Measurements from ENCODE around the gene ZNF445. TPM values are rescaled to one million over a fixed set of nuclear protein-coding genes. Genes with fewer than 3 reads are reported as not detected.
A peak's percentile ranks its signal among the peaks of the same experiment; 100 is the strongest.
"Not testable (repeated sequence)": the region's sequence is repeated elsewhere in the genome, so short reads cannot be mapped to it uniquely, and the experiment has no call there.

ZNF445 gene
- total RNA-seq, 1 donor = 10.5 TPM

DNA sequence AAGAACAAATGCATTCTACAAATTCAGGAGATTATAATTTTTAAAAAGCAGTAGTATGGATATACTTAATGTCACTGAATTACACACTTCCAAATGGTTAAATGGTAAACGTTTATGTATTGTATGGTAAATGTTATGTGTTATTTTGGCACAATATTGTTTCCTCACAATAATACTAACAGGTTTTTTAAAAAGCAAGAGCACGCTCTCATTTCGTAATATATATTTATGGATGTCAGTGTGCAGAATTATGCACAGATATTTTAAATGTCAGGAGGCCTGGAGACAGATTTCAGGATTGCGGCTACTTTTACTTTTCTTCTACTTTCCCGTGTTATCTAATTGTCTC lies 533 bp downstream of the ZNF445 start:
- no peak for DNase-seq (ENCODE audit: low read depth in 2 of 3, low spot score in 2 of 3)

DNA sequence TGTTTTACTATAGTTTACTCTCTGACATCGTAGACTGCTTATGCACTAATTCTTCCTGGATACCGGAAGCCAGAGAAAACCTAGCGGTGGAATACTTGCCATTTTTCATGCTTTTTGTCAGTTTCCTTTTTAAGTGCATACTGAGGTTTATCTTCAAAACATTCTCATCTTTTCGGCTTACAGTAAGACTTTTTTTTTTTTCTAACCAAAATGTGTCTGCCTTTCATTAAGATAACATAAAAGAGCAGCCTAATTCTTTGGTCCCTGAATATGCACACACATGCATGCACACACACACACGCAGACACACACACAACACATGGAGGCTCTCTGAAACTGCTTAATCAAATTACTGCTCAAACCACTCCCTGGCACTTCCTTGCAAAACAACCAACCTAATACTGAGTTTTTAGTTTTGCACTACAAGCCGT lies 1.3 kb downstream of the ZNF445 start:
- DNase-seq (ENCODE audit: low read depth in 2 of 3, low spot score in 2 of 3) = peak in 2 of 3 donors; percentile 18 to 24

DNA sequence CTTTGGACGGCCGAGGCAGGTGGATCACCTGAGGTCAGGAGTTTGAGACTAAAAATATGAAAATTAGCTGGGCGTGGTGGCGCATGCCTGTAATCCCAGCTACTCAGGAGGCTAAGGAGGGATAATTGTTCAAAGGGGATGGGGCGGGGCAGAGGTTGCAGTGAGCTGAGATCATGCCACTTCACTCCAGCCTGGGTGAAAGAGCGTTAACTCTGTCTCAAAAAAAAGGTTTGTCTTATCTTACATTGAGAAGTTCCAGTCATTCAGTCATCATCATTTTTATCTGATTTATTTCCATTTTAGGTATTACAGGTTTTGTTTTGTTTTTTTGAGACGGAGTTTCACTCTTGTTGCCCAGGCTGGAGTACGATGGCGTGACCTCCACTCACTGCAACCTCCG lies 2.6 kb downstream of the ZNF445 start:
- not testable (repeated sequence) for DNase-seq (ENCODE audit: low read depth in 2 of 3, low spot score in 2 of 3)

DNA sequence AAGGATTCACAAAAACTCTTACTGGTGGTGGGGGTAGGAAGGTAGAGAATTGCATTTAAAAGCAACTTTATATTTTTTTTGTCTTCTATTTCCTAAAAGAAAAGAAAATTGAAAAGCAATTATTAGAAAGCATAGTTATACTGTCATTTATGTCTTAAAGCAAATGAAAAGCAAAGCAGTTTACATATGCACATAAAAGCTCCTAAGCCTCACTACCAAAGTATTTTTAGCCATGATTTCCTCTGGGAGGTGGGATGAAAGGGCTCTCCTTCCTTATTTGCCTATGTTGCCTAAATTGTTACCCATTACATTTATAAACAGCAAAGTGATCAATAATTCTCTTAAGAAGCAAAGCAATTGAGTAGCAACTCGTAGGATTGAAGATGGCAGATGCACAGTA lies 7.0 kb downstream of the ZNF445 start:
- no peak for DNase-seq (ENCODE audit: low read depth in 2 of 3, low spot score in 2 of 3)

DNA sequence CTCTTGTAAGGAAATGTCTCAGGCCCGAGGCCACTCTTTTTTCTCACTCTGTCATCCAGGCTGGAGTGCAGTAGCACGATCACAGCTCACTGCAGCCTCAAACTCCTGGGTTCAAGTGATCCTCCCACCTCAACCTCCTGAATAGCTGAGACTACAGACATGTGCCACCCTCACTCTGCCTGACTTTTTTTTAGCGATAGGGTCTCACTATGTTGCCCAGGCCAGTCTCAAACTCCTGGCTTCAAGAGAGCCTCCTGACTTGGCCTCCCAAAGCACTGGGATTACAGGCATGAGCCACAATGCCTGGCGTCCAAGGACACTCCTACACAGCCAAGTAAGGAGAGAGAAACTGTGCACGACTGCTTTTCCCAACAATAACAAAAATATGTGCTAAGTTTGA lies 7.6 kb downstream of the ZNF445 start:
- DNase-seq (ENCODE audit: low read depth in 2 of 3, low spot score in 2 of 3) = no peak

DNA sequence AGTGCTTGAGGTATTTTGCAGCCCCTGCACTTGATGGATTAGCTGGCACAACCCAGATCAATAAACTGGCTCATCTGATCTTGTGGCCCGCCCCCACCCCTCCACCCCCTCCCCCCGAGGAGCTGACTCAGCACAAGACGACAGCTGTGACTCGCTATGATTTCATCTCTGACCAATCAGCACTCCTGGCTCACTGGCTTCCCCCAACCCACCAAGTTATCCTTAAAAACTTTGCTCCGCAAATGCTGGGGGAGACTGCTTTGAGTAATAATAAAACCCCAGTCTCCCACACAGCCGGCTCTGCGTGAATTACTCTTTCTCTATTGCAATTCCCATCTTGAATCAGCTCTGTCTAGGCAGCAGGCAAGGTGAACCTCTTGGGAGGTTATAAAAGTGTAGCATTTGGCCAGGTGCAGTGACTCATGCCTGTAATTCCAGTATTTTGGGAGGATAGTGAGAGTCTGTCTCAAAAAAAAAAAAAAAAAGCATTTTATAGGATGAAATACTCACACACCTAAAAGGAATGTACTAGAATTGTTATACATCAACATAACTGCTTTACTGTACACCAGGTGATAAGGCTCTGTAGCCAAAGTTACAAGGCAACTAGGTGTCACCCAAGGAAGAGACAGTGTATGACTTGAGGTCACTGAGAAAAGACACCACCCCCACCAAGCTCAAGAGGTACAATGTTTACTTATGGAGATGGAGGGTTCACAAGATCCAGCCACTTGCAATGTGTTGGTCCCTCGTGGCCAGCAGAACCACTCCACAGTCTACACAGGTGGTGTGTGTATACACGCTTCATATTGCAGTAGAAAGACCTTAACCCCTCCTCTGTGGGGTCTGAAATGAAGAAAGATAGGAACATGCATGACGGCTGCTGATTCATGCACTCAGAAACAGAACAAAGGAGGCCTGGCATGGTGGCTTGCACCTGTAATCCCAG lies 8.6 kb downstream of the ZNF445 start:
- no peak for DNase-seq (ENCODE audit: low read depth in 2 of 3, low spot score in 2 of 3)

DNA sequence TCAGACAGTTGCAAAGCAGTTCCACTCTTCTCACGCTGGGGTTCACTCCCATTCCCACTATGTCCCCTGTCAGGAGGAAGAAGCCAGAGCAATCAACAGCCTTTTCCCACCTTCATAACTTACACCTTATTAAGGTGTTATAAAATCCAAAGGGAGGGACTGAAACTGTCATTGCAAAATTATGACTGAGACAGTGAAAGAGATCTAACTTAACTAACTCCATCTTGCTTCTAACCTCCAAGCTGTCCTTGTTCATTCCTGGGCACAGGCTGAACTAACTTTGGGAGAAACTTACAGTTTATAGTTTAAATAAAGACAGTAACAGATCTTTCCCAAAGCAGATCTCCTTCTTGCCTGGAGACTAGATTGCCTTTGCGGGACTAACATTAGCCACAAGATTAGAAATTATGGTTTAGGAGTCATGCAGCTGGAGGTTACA lies 9.4 kb downstream of the ZNF445 start:
- DNase-seq (ENCODE audit: low read depth in 2 of 3, low spot score in 2 of 3) = not testable (repeated sequence)

DNA sequence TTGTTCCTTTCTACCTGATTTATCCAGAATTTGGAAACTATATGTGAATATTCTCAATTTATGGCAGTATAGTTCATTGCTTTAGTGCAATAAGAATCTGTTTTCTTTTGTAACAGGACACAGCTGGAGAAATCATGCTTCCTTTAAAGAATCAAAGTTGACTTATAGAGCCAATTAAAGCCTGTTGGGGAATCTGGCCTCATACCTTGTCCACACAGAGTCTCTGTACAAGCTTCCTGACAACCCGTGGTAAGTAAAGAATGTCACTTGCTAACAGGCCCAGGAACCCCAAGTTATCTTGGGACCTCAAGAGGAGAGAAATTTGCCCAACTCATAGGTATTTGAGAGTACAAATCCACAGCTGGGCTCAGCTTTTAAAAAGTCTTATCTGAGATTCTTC lies 10.2 kb downstream of the ZNF445 start:
- DNase-seq (ENCODE audit: low read depth in 2 of 3, low spot score in 2 of 3) = peak in 1 of 3 donors; percentile 8

DNA sequence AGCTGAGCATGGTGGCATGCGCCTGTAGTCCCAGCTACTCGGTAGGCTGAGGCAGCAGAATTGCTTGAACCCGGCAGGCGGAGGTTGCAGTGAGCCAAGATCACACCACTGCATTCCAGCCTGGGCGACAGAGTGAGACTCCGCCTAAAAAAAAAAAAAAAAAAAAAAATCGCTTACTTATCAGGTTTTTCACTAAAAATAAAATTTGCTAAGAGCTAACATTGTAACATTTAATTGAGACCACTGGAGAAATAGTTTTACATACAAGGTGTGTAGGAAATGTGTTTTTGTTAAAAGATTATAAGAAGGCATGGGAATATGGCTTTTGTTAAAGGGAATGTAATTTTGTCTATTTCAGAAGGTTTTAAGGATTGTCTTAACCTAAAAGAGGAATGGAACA lies 12.6 kb downstream of the ZNF445 start:
- DNase-seq (ENCODE audit: low read depth in 2 of 3, low spot score in 2 of 3) = not testable (repeated sequence)

DNA sequence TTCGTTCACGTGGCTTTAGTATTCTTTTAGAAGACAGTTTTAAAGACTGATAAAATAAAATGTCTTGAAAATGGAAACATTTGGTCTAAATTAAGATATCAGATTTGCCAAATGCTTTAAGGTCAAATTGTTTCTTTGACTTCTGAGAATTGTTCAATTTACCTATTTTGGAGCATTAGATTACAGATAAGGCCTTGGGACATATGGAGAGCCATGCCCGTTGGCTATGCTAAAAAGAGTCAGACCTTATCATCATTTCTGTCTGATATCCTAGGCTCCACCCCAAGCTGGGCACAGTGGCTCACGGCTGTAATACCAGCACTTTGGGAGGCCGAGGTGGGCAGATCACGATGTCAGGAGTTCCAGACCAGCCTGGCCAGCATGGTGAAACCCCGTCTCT lies 13.0 kb downstream of the ZNF445 start:
- no peak for DNase-seq (ENCODE audit: low read depth in 2 of 3, low spot score in 2 of 3)

DNA sequence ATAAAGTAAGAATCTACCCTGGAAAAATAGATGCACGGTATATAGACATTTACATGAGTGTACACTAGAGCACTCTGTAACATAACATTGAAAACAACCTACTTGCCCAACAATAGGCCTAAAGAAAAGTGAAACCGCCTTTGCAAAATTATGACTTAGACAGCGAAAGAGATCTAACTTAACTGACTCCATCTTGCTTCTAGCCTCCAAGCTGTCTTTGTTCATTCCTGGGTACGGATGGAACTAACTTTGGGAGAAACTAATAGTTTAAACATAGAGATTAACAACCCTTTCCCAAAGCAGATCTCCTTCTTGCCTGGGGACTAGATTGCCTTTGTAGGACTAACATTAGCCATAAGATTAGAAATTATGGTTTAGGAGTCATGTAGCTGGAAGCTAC lies 17.4 kb downstream of the ZNF445 start:
- DNase-seq (ENCODE audit: low read depth in 2 of 3, low spot score in 2 of 3) = not testable (repeated sequence)

DNA sequence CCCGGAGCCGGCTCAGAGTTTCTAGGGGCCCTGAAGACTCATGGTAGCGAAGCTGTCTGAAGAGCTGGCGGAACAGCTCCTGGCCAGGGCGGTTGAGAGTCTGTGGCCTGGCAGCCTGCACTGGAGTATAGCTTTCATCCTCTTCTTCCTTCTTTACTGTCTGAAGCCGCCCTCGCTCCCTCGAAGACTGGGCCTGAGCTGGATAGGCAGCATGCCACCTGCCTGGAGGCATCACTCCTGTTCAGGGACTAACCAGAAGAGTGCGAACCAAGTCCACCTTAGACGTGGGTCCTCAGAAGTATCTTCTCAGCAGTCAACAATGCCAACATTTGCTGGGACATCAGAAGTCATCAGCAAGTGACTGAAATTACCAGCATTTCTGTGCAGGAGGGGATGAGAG lies 22.2 kb downstream of the ZNF445 start:
- DNase-seq (ENCODE audit: low read depth in 2 of 3, low spot score in 2 of 3) = no peak

DNA sequence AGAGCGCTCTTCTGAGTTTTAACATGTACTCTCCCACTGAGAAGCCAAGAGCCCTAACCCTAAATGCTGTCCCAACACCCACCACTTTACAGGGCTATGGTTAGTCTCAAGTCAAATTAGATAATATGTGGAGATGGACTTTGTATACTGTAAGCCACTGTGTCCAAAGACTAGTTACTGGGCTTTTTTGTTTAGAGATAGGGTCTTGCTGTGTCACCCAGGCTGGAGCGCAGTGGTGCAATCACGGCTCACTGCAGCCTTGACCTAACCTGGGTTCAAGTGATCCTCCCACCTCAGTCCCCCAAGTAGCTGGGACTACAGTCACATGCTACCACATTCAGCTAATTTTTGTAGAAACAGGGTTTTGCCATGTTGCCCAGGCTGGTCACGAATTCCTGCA lies 23.2 kb downstream of the ZNF445 start:
- DNase-seq (ENCODE audit: low read depth in 2 of 3, low spot score in 2 of 3) = no peak

DNA sequence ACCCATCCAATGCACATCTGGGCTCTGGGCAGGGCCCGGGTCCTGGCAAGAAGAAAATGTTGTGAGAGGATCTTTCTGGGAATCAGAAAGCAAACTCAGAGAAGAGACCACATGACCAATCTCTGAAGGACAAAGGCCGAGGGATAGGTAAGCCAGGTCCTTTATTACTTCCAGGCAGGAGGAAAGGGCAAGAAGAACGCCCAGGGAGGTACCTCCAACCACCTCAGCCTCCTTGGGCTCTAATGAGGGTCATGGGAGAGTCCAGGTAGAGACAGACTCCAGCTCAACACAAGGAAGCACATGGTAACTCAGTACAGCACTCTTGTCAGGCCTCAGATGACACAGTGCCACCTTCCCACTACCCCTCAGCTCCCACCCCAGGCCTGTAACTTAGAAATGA lies 26.0 kb downstream of the ZNF445 start:
- no peak for DNase-seq (ENCODE audit: low read depth in 2 of 3, low spot score in 2 of 3)

DNA sequence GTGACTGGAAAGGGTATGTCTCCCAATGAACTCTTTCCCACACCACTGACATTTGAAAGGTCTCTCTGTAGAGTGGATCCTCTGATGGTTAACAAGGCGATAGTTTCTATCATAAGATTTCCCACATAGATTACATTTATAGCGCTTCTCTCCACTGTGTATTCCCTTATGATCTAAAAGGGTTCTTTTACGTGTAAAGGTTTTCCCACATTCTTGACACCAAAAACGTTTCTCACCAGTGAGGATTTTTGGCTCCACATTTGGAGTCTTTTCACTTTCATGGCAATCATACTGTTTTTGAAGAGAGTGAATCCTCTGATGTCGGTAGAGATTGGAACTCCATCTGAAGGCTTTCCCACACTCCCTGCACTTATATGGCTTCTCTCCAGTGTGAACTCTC lies 30.5 kb downstream of the ZNF445 start:
- no peak for DNase-seq (ENCODE audit: low read depth in 2 of 3, low spot score in 2 of 3)

DNA sequence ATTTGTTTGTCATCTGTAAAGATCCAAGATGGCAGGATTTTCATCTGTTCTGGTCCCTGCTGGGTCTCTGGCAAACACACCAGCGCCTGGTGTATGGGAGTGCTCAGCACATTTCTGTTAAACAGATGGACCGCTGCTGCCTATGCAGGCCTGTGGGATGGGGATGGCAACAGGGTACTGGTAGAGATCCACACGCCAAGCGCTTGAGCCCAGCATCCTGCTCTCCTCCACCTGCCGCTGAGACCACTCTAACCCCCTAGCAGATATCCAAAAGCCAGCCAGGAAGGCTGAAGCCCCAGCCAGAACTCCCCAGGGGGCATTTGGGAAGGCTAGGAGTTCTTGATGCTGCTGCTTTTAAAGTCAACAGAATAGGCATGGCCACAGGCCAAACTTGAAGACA lies 31.7 kb downstream of the ZNF445 start:
- no peak for DNase-seq (ENCODE audit: low read depth in 2 of 3, low spot score in 2 of 3)

DNA sequence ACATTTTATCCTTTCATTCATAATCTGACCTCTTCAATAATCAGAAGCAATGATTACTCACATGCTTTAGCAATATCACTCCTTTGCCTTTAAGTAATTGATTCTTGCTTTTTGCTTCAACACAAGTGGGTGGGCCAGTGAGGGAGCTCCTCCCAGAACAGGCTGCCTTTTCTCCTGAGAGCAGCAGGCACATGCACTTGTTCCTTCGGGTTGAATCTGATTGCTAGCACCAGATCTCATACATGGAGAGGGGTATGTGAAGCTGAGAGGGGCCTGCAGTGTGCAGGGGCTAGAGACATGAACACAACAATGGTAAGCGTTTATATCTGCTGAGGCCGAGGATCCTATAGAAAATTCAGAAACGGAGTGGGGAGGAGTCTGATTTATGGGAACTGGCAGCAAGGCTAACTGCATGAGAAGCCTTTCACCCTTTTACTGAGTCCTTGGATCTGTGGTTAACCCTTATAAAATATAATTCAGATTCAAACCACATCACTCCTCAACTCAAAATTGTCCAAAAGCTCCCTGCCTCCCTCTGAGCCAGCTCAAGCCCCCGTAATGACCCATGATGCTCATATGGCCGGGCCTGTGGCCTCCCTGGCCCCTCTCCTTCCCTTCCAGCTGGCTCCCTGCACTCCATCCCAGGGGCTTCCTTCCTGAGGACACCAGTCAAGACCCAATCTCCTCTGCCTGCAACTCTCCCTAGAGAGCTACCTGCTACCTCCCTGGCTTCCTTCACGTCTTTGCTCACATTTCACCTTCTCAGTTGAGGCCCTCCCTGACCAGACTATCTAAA lies 32.4 kb downstream of the ZNF445 start:
- no peak for DNase-seq (ENCODE audit: low read depth in 2 of 3, low spot score in 2 of 3)

DNA sequence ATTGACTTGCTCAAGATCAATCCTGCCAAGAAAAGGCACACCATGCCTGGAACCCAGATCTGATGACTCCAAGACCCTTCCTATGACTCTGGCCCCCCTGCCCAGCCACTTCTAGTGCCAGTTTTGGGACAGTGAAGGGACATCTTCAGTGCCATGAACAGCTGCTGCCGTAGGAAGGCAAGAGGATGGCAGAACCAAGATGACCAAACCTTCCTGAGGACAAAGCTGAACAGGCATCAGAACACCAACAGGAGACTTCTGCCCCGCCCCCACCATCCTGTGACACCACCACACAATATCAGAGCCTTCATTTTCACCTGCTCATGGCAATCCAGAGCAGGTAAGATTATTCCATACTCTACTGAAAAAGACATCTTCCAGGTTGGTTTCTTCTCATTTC lies 33.0 kb downstream of the ZNF445 start:
- no peak for DNase-seq (ENCODE audit: low read depth in 2 of 3, low spot score in 2 of 3)

DNA sequence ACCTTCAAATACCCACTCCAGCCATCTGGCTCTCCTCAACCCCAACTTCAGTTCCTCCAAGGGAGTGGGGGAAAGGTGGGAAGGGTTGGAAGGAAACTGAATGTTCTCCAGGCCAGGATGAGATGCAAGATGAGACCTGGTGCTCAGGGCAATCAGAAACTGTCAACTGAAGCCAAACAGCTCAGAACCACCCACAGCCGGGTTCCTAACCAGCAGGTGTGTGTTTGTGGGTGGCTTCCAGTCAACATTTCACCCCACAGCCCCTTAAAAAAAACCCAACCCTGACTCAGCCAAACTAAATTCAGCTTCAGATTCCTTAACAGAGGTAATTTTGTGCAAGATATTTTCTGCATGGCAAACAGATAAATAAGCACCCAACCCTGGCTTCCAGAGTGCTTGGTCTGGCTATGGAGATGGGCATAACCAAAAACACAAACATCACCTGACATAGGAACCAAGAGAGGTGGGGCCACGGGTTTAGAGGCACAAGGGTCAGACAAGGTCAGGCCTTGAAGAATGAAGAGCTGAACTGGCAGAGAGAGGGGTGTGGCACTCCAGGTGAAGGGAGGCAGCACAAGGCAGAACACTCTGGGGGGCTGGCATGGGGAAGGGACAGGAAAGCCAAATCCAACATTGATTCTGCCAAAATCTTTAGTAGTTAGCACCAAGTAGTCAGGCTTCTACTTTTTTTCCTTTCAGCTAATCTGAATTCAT lies 34.7 kb downstream of the ZNF445 start:
- peak in 2 of 3 donors; percentile 10 to 16 for DNase-seq (ENCODE audit: low read depth in 2 of 3, low spot score in 2 of 3)

DNA sequence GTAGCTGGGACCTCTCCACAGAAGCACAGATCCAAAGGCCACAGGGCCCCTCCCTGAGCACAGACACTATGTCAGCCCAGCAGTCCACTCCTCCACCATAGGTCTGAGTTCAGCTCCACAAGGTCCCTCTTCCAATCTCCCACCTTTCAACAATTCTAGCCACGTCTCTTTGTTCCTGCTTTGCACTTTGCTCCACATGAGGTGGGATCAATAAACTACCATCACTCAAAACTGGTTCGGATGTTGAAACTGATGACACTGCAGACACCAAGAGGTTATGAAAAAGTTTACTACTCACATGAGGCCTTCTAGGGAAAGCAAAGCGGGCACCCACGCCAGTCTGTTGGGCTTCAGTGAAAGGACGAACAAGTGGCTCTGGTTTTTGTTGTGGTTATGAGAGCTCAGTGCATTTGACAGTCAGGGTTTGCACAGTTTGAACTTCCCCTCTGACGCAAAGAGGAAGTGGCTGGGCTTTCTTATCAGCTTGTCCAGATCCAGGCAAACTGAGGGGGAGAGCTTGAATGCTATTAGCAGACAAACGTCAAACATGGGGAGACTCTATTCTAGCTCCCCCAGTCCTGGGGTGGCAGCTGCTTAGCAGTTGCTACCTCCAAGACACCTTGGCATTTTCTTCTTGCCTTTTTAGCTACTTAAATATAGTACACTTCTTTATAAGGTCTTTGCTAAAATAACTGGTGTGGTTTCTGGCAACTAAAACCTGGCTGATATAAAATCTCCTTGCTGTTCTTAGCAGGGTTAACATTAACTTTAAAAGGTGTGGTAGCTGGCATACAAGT lies 37.8 kb downstream of the ZNF445 start:
- DNase-seq (ENCODE audit: low read depth in 2 of 3, low spot score in 2 of 3) = peak; percentile 34 to 100 (median 98)
